Left ventricle myocardium inferior (tissue), 1 donor: ENCODE data around the gene NES. TPM values are rescaled to one million over a fixed set of nuclear protein-coding genes. Genes with fewer than 3 reads are reported as not detected.

Experiments used
- DNase-seq: peaks from one replicate; pipeline ENCODE4 v3.0.0-alpha.2; 2020
- H3K27ac ChIP-seq: fragments of 200-600 bp; replicated peaks from 2 replicates; pipeline ENCODE4 v1.8.0; 2021
- H3K27me3 ChIP-seq: fragments of 200-600 bp; 2 replicates; pipeline ENCODE4 v1.8.0; 2021; ENCODE audit warnings: low read depth
- H3K36me3 ChIP-seq: fragments of 200-600 bp; 2 replicates; pipeline ENCODE4 v1.8.0; 2021
- H3K4me1 ChIP-seq: fragments of 200-600 bp; 2 replicates; pipeline ENCODE4 v1.8.0; 2021
- H3K4me3 ChIP-seq: fragments of 200-600 bp; 2 replicates; pipeline ENCODE4 v1.8.0; 2021; ENCODE audit warnings: mild to moderate bottlenecking, moderate library complexity
- H3K9me3 ChIP-seq: fragments of 200-600 bp; replicated peaks from 2 replicates; pipeline ENCODE4 v1.8.0; 2021
- CTCF ChIP-seq: fragments of 200-600 bp; IDR thresholded peaks from 2 replicates; pipeline ENCODE4 v1.8.0; 2021; ENCODE audit warnings: antibody characterized with exemption, mild to moderate bottlenecking, borderline replicate concordance
- intact Hi-C: fragments of 100-400 bp; cut with micrococcal nuclease; formaldehyde crosslinking; loops from one replicate; pipeline ENCODE4 v1.11.0; 2022
- total RNA-seq: library from RNA; stranded (reverse); fragmentation: NEBNext Ultra II Directional; extraction: Animal tissue kit (Norgen Biotek cat#: 25700); gene quantifications from one replicate; pipeline ENCODE4 v1.2.1, GENCODE V29; 2021
- donor health status: DM: no; HTN: yes; CAD: no; lungs with severe emphysema.

Gene NES
- total RNA-seq, 1 donor from 2014 or later, result 164 TPM

- H3K9me3 ChIP-seq, result no peaks in the 10 kb centered on the region
- H3K36me3 ChIP-seq, result no peaks in the 10 kb centered on the region
- peaks cover 4% of the 10 kb centered on the region for H3K4me1 ChIP-seq
- intact Hi-C loops, result no loop called here
- no peak overlapping the region for H3K4me3 ChIP-seq
- TF ChIP-seq CTCF, result no peak
- H3K27me3 ChIP-seq, result peaks cover 54% of the 10 kb centered on the region
- no peak overlapping the region for H3K27ac ChIP-seq
- DNase-seq, result no peak
Measured at GRCh38 chr1:156682166-156682890, 5.1 kb upstream of the NES start.

- intact Hi-C loops, result no loop called here
- DNase-seq, result no peak
- no peak for TF ChIP-seq CTCF
Measured at GRCh38 chr1:156681196-156681960, 4.2 kb upstream of the NES start.

GRCh38 chr1:156680056-156680455, 2.8 kb upstream of the NES start:
- Histone ChIP-seq H3K4me3 (no peak overlapping the region), H3K27me3 (peaks cover 31% of the 10 kb centered on the region), H3K27ac (no peak overlapping the region), H3K9me3 (no peaks in the 10 kb centered on the region), H3K36me3 (peaks cover 3% of the 10 kb centered on the region), H3K4me1 (peaks cover 27% of the 10 kb centered on the region)
- no peak for DNase-seq
- no peak for TF ChIP-seq CTCF
- intact Hi-C loops, result no loop called here

More at GRCh38 chr1:156681196-156681960, 4.2 kb upstream of the NES start:
- Histone ChIP-seq H3K4me1 (peaks cover 14% of the 10 kb centered on the region), H3K27ac (no peak overlapping the region), H3K9me3 (no peaks in the 10 kb centered on the region), H3K27me3 (peaks cover 44% of the 10 kb centered on the region), H3K36me3 (no peaks in the 10 kb centered on the region), H3K4me3 (no peak overlapping the region)

GRCh38 chr1:156677616-156678596, 699 bp upstream of the NES start:
- peak overlapping the region; percentile 90 for H3K4me3 ChIP-seq
- peak; percentile 74 for DNase-seq
- peaks cover 49% of the 10 kb centered on the region for H3K4me1 ChIP-seq
- peak; percentile 89 for TF ChIP-seq CTCF
- H3K27ac ChIP-seq, result peak overlapping the region; percentile 96
- peaks cover 18% of the 10 kb centered on the region for H3K36me3 ChIP-seq
- no peaks in the 10 kb centered on the region for H3K9me3 ChIP-seq
- intact Hi-C loops, result loop anchor here (2.0 kb wide), 1 partner anchor 17 kb away; no protein-coding TSS in a partner anchor
- H3K27me3 ChIP-seq, result peaks cover 11% of the 10 kb centered on the region
